ENCODE measurements around the gene CNTNAP5. TPM values are rescaled to one million over a fixed set of nuclear protein-coding genes. Genes with fewer than 3 reads are reported as not detected.

CNTNAP5 gene
- total and polyA plus RNA-seq, 7 experiments from 2014 or later, result not detected

- CTCF ChIA-PET, result no interaction called here
- DNase-seq (no peak), ATAC-seq (no peak)
- no peaks in the 10 kb centered on the region for H3K27me3 Mint-ChIP-seq
- peaks cover 0 to 3% (median 0%) of the 10 kb centered on the region in 5 donors for H3K36me3 Mint-ChIP-seq
- H3K4me3 Mint-ChIP-seq, result no peak overlapping the region
- Histone ChIP-seq H3K4me1 (ENCODE audit: control insufficient read depth in 2 of 2, insufficient read depth in 2 of 2, low read length in 2 of 2) (no peaks in the 10 kb centered on the region), H3K27ac (ENCODE audit: low read depth, low read length) (no peak overlapping the region), H3K9me3 (ENCODE audit: control insufficient read depth in 2 of 3, low read length in 3 of 3) (no peaks in the 10 kb centered on the region), H3K27me3 (ENCODE audit: control insufficient read depth in 2 of 2, insufficient read depth in 2 of 2, low read length in 2 of 2) (no peaks in the 10 kb centered on the region), H3K4me3 (ENCODE audit: low read length) (no peak overlapping the region), H3K36me3 (ENCODE audit: control insufficient read depth in 2 of 3, insufficient read depth in 3 of 3, low read length in 3 of 3) (no peaks in the 10 kb centered on the region)
- intact Hi-C loops (cut with micrococcal nuclease), result no loop called here
- no peaks in the 10 kb centered on the region for H3K4me1 Mint-ChIP-seq
- peaks cover 0 to 16% (median 7%) of the 10 kb centered on the region in 11 donors for H3K9me3 Mint-ChIP-seq
- no peak overlapping the region for H3K27ac Mint-ChIP-seq
- POLR2A ChIA-PET, result no interaction called here
These were observed 577.7 kb downstream of the CNTNAP5 start for GRCh38 chr2:124602759-124603158.

- ATAC-seq (no peak), DNase-seq (no peak)
- Histone ChIP-seq H3K36me3 (ENCODE audit: control insufficient read depth in 2 of 3, insufficient read depth in 3 of 3, low read length in 3 of 3) (no peaks in the 10 kb centered on the region), H3K27ac (ENCODE audit: low read depth, low read length) (no peak overlapping the region), H3K9me3 (ENCODE audit: control insufficient read depth in 2 of 3, low read length in 3 of 3) (no peaks in the 10 kb centered on the region), H3K4me3 (ENCODE audit: low read length) (no peak overlapping the region), H3K27me3 (ENCODE audit: control insufficient read depth in 2 of 2, insufficient read depth in 2 of 2, low read length in 2 of 2) (no peaks in the 10 kb centered on the region), H3K4me1 (ENCODE audit: control insufficient read depth in 2 of 2, insufficient read depth in 2 of 2, low read length in 2 of 2) (no peaks in the 10 kb centered on the region)
- H3K4me3 Mint-ChIP-seq, result no peak overlapping the region
- ChIA-PET CTCF (no interaction called here), POLR2A (no interaction called here)
- no peaks in the 10 kb centered on the region for H3K36me3 Mint-ChIP-seq
- no peak overlapping the region for H3K27ac Mint-ChIP-seq
- no peaks in the 10 kb centered on the region for H3K4me1 Mint-ChIP-seq
- no peaks in the 10 kb centered on the region for H3K27me3 Mint-ChIP-seq
- H3K9me3 Mint-ChIP-seq, result peaks cover 0 to 13% (median 4%) of the 10 kb centered on the region in 11 donors
- intact Hi-C loops (cut with micrococcal nuclease), result no loop called here
These were observed 579.9 kb downstream of the CNTNAP5 start for GRCh38 chr2:124604940-124605339.

GRCh38 chr2:124607679-124608078 lies 582.6 kb downstream of the CNTNAP5 start:
- H3K36me3 ChIP-seq (ENCODE audit: control insufficient read depth in 2 of 3, insufficient read depth in 3 of 3, low read length in 3 of 3), result no peaks in the 10 kb centered on the region
- H3K4me1 ChIP-seq (ENCODE audit: control insufficient read depth in 2 of 2, insufficient read depth in 2 of 2, low read length in 2 of 2), result no peaks in the 10 kb centered on the region
- ATAC-seq, result no peak
- no peaks in the 10 kb centered on the region for H3K27me3 ChIP-seq (ENCODE audit: control insufficient read depth in 2 of 2, insufficient read depth in 2 of 2, low read length in 2 of 2)
- Mint-ChIP-seq H3K36me3 (no peaks in the 10 kb centered on the region), H3K4me3 (no peak overlapping the region), H3K9me3 (peaks cover 0 to 13% (median 3%) of the 10 kb centered on the region in 11 donors), H3K27ac (no peak overlapping the region), H3K27me3 (no peaks in the 10 kb centered on the region), H3K4me1 (no peaks in the 10 kb centered on the region)
- intact Hi-C loops (cut with micrococcal nuclease), result no loop called here
- no peak overlapping the region for H3K4me3 ChIP-seq (ENCODE audit: low read length)
- H3K27ac ChIP-seq (ENCODE audit: low read depth, low read length), result no peak overlapping the region
- no peak for DNase-seq
- no peaks in the 10 kb centered on the region for H3K9me3 ChIP-seq (ENCODE audit: control insufficient read depth in 2 of 3, low read length in 3 of 3)
- ChIA-PET CTCF (no interaction called here), POLR2A (no interaction called here)

GRCh38 chr2:124609667-124610066 lies 584.6 kb downstream of the CNTNAP5 start:
- H3K36me3 ChIP-seq (ENCODE audit: control insufficient read depth in 2 of 3, insufficient read depth in 3 of 3, low read length in 3 of 3), result no peaks in the 10 kb centered on the region
- POLR2A ChIA-PET, result no interaction called here
- Mint-ChIP-seq H3K27me3 (no peaks in the 10 kb centered on the region), H3K27ac (no peak overlapping the region), H3K4me3 (no peak overlapping the region), H3K9me3 (peaks cover 0 to 10% (median 3%) of the 10 kb centered on the region in 11 donors), H3K4me1 (no peaks in the 10 kb centered on the region), H3K36me3 (no peaks in the 10 kb centered on the region)
- H3K4me3 ChIP-seq (ENCODE audit: low read length), result no peak overlapping the region
- intact Hi-C loops (cut with micrococcal nuclease), result no loop called here
- ATAC-seq (no peak), DNase-seq (no peak)
- no peaks in the 10 kb centered on the region for H3K4me1 ChIP-seq (ENCODE audit: control insufficient read depth in 2 of 2, insufficient read depth in 2 of 2, low read length in 2 of 2)
- no peaks in the 10 kb centered on the region for H3K27me3 ChIP-seq (ENCODE audit: control insufficient read depth in 2 of 2, insufficient read depth in 2 of 2, low read length in 2 of 2)
- CTCF ChIA-PET, result no interaction called here
- no peak overlapping the region for H3K27ac ChIP-seq (ENCODE audit: low read depth, low read length)
- H3K9me3 ChIP-seq (ENCODE audit: control insufficient read depth in 2 of 3, low read length in 3 of 3), result no peaks in the 10 kb centered on the region

GRCh38 chr2:124610141-124610540 lies 585.1 kb downstream of the CNTNAP5 start:
- H3K9me3 Mint-ChIP-seq, result peaks cover 0 to 10% (median 3%) of the 10 kb centered on the region in 11 donors
- no peak overlapping the region for H3K27ac ChIP-seq (ENCODE audit: low read depth, low read length)
- H3K36me3 ChIP-seq (ENCODE audit: control insufficient read depth in 2 of 3, insufficient read depth in 3 of 3, low read length in 3 of 3), result no peaks in the 10 kb centered on the region
- H3K4me1 Mint-ChIP-seq, result no peaks in the 10 kb centered on the region
- H3K4me3 Mint-ChIP-seq, result no peak overlapping the region
- no peaks in the 10 kb centered on the region for H3K36me3 Mint-ChIP-seq
- H3K27me3 Mint-ChIP-seq, result no peaks in the 10 kb centered on the region
- no peaks in the 10 kb centered on the region for H3K9me3 ChIP-seq (ENCODE audit: control insufficient read depth in 2 of 3, low read length in 3 of 3)
- ATAC-seq, result no peak
- H3K27me3 ChIP-seq (ENCODE audit: control insufficient read depth in 2 of 2, insufficient read depth in 2 of 2, low read length in 2 of 2), result no peaks in the 10 kb centered on the region
- intact Hi-C loops (cut with micrococcal nuclease), result no loop called here
- H3K27ac Mint-ChIP-seq, result no peak overlapping the region
- ChIA-PET POLR2A (no interaction called here), CTCF (no interaction called here)
- H3K4me1 ChIP-seq (ENCODE audit: control insufficient read depth in 2 of 2, insufficient read depth in 2 of 2, low read length in 2 of 2), result no peaks in the 10 kb centered on the region
- H3K4me3 ChIP-seq (ENCODE audit: low read length), result no peak overlapping the region
- DNase-seq, result no peak

- Histone ChIP-seq H3K4me1 (ENCODE audit: control insufficient read depth in 2 of 2, insufficient read depth in 2 of 2, low read length in 2 of 2) (no peaks in the 10 kb centered on the region), H3K9me3 (ENCODE audit: control insufficient read depth in 2 of 3, low read length in 3 of 3) (no peaks in the 10 kb centered on the region), H3K27me3 (ENCODE audit: control insufficient read depth in 2 of 2, insufficient read depth in 2 of 2, low read length in 2 of 2) (no peaks in the 10 kb centered on the region), H3K27ac (ENCODE audit: low read depth, low read length) (no peak overlapping the region), H3K36me3 (ENCODE audit: control insufficient read depth in 2 of 3, insufficient read depth in 3 of 3, low read length in 3 of 3) (no peaks in the 10 kb centered on the region), H3K4me3 (ENCODE audit: low read length) (no peak overlapping the region)
- H3K27ac Mint-ChIP-seq, result no peak overlapping the region
- H3K4me3 Mint-ChIP-seq, result no peak overlapping the region
- no peaks in the 10 kb centered on the region for H3K36me3 Mint-ChIP-seq
- intact Hi-C loops (cut with micrococcal nuclease), result no loop called here
- POLR2A ChIA-PET, result no interaction called here
- no peaks in the 10 kb centered on the region for H3K4me1 Mint-ChIP-seq
- CTCF ChIA-PET, result no interaction called here
- no peaks in the 10 kb centered on the region for H3K27me3 Mint-ChIP-seq
- ATAC-seq, result no peak
- H3K9me3 Mint-ChIP-seq, result peaks cover 0 to 10% (median 3%) of the 10 kb centered on the region in 11 donors
- no peak for DNase-seq
These were observed 585.8 kb downstream of the CNTNAP5 start for GRCh38 chr2:124610866-124611265.

GRCh38 chr2:124623560-124623959 lies 598.5 kb downstream of the CNTNAP5 start:
- no peaks in the 10 kb centered on the region for H3K9me3 ChIP-seq (ENCODE audit: control insufficient read depth in 2 of 3, low read length in 3 of 3)
- no peak for DNase-seq
- no peak overlapping the region for H3K27ac Mint-ChIP-seq
- no peak for ATAC-seq
- no peaks in the 10 kb centered on the region for H3K27me3 ChIP-seq (ENCODE audit: control insufficient read depth in 2 of 2, insufficient read depth in 2 of 2, low read length in 2 of 2)
- H3K4me3 Mint-ChIP-seq, result no peak overlapping the region
- intact Hi-C loops (cut with micrococcal nuclease), result no loop called here
- H3K36me3 ChIP-seq (ENCODE audit: control insufficient read depth in 2 of 3, insufficient read depth in 3 of 3, low read length in 3 of 3), result no peaks in the 10 kb centered on the region
- H3K27ac ChIP-seq (ENCODE audit: low read depth, low read length), result no peak overlapping the region
- H3K27me3 Mint-ChIP-seq, result no peaks in the 10 kb centered on the region
- no peaks in the 10 kb centered on the region for H3K4me1 ChIP-seq (ENCODE audit: control insufficient read depth in 2 of 2, insufficient read depth in 2 of 2, low read length in 2 of 2)
- H3K9me3 Mint-ChIP-seq, result peaks cover 0 to 10% (median 5%) of the 10 kb centered on the region in 11 donors
- peaks cover 0 to 2% (median 0%) of the 10 kb centered on the region in 5 donors for H3K36me3 Mint-ChIP-seq
- no peak overlapping the region for H3K4me3 ChIP-seq (ENCODE audit: low read length)
- CTCF ChIA-PET, result interaction anchor here (0.6 kb wide), 1 partner anchor 69 kb away, joined by 5 read pairs; no protein-coding TSS in a partner anchor
- POLR2A ChIA-PET, result no interaction called here
- no peaks in the 10 kb centered on the region for H3K4me1 Mint-ChIP-seq
